SKM-1 (cell line): ENCODE measurements around the gene KRTAP1-4.
"Not testable (repeated sequence)": the region's sequence is repeated elsewhere in the genome, so short reads cannot be mapped to it uniquely, and the experiment has no call there.

ENCODE experiments used
- DNase-seq: peaks from one replicate; lab custom pipeline; 2025; ENCODE audit not compliant: unreplicated experiment; lab: John Stamatoyannopoulos, UW

KRTAP1-4 gene

DNA sequence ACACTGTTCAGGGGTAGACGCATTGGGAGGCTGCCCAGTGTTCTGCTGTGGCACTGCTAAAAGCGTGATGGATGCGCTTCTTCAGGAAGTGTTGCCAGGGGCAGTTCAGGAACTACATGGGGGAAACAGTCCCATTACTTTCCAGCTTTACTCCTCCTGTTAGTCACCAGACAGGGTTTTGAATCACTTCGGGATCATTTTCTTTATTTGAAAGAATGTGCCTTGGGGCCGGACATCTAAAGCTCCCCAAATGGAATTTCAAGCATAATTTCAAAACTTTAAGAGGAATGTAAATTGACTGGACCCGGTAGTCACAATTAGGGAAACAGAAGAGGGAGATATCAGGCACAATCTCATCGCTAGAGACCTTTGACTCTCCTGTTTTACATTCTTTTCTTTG lies 18.4 kb upstream of the KRTAP1-4 start:
- no peak for DNase-seq

- DNase-seq = not testable (repeated sequence)
Observed at GRCh38 chr17:41046735-41047465, 16.9 kb upstream of the KRTAP1-4 start, which contains the start of gene KRTAP2-1. Gene KRTAP2-1 (minus strand): TSS chr17:41047316. CDS start chr17:41047267, 49 bp downstream.

DNA sequence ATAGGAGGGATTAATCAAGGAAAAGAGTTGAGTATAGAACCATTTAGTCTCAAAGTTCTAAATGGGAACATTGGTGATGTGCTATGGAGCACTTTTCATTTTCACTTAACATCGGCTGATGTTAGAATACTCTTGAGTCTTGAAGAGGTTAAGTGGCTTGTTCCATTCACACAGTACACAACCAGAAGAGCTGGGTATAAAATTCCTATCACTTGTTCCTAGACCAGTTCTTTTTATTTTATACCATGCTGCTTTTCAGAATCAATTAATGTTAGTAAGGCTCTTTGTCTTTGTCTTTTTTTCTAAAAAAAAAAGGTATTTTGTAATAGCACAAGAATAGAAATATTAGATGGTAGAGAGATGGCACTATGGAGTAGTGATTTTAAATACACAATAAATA lies 13.0 kb upstream of the KRTAP1-4 start:
- no peak for DNase-seq

DNA sequence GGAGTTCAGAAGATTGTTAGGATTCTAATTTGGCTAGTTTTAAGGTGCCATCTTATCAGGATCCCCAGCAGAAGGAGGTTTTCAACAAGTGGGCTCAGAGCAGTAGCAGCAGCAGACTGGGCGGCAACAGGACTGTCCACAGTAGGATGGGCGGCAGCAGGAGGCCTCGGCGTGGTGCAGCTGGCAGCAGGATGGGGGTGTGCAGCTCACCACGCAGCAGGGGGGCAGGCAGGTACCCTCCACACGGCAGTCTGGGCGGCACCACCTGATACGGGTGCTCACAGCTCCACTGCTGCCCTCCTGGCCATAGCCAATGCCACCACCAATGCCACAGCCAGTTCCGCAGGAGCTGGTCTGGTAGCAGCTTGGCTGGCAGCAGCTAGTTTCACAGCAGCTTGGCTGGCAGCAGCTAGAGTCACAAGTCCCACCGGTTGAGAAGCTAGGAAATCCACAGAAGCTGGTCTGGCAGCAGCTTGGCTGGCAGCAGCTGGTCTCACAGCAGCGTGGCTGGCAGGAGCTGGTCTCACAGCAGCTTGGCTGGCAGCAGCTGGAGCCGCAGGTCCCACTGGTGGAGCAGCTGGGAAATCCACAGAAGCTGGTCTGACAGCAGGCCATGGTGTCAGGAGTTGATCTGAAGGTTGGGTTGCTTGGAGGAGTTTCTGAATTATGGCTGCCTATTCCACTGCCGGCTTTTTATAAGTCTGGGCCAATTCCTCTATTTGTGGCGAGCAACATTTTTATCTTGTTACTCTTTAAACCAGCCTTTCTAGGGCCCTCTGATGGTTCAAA lies 11.0 kb upstream of the KRTAP1-4 start, which contains the start of gene KRTAP1-1:
KRTAP1-1 (minus strand) TSS at position 668 of the 789 bp plus-strand sequence; CDS start at position 615, 53 bp downstream.
- not testable (repeated sequence) for DNase-seq

DNA sequence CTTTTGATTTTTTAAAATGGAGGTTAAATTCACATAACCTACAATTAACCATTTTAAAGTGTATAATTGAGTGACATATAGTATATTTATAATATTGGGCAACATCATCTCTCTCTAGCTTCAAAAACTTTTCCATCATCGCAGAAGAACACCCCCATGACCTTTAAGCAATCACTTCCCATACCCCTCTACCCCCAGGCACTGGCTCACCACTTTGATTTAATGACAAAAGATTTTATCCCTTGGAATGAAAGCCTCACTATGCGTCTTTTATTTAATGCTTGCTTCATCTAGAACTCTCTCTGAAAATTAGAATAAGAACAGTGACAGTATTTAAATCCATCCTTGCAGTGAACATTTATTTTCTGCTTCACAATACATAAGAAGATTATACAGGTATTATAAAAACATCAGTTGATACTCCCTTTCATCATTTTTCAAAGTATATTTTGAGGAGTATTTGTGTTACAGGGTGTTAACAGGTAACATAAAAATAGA lies 7.9 kb upstream of the KRTAP1-4 start:
- DNase-seq = no peak

- not testable (repeated sequence) for DNase-seq
Observed at GRCh38 chr17:41034346-41034935, 4.4 kb upstream of the KRTAP1-4 start, which contains the start of gene KRTAP1-3. Gene KRTAP1-3 (minus strand): TSS chr17:41034874. CDS start chr17:41034821, 53 bp downstream.

- no peak for DNase-seq
Observed at GRCh38 chr17:41026715-41027471, 3.1 kb downstream of the KRTAP1-4 start, which contains the start of gene KRTAP1-5. Gene KRTAP1-5 (minus strand): TSS chr17:41027208. CDS start chr17:41027155, 53 bp downstream.

DNA sequence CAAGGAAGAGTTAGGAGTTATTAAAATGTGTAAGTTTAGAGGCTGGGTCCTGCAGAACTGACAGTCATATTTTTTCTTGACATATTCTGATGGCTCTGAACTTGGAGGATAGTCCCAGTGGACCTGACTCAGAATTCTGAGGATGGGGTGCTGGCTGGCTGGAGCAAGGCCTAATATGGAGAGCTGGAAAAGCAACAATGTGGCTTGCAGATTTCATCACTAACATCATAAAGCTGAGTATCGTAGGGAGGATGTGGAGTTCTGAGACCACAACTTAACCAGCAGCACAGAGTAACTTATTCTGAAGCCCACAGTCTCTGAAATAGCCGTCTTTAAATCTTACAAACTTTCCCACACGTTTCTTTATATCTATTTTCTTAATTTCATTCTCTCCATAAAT lies 5.3 kb downstream of the KRTAP1-4 start:
- DNase-seq = no peak

DNA sequence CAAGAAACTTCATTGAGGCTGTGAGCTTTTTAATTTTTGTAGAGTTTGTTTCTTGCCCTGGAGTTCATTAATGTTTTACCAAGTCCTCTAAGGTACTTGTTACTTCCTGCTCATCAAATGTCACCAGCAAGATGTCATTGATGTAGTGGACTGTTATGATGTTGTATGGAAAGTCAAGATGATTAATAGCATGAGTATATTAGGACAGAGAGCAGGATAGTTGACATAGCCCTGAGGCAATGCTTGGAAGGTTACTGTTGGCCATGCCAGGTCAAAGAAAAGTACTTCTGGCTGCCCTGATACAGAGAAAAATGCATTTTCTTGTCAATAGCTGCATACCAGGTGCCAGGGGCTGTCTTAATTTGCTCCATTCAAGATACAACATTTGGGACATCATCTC lies 9.7 kb downstream of the KRTAP1-4 start:
- no peak for DNase-seq

DNA sequence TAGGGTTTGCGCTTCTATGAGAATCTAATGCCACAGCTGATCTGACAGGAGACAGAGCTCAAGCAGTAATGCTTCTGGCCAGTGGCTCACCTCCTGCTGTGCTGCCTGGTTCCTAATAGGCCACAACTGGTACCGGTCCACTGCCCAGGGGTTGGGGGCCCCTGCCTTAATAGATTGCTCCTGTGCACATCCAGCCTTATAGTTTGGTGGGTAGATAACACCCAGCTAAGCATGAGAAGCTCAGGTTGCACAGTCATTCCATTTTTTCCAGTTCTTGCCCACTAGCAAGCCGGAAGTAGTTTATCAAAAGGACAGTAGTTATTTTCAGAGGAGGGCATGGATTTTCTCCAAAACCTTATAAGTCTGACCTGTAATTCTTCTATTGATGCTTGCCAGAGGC lies 10.6 kb downstream of the KRTAP1-4 start:
- DNase-seq = no peak

- no peak for DNase-seq
Observed at GRCh38 chr17:41018541-41018940, 11.5 kb downstream of the KRTAP1-4 start.

- no peak for DNase-seq
Observed at GRCh38 chr17:41016578-41017215, 13.3 kb downstream of the KRTAP1-4 start.

- DNase-seq = no peak
Observed at GRCh38 chr17:41015454-41015853, 14.5 kb downstream of the KRTAP1-4 start.

DNA sequence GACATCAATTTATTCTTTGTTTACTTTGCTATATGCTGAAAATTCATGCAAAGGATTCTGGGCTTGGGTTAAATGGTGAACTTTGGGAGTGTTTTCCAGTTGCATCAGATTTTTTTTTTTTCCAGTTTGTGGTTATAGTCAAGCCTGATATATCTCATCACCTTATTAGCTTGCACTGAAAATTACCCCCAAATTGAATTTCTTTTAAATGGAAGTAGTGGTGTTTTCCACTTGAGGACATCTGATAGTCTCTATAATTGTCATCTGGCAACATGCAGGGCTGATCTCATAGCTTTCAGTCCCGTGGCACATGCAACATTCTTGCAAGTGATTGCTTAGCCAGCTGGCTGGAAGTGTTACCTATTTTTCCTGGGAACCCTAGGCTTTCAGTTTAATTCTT lies 16.4 kb downstream of the KRTAP1-4 start:
- DNase-seq = no peak

- DNase-seq = no peak
Observed at GRCh38 chr17:41013181-41013580, 16.8 kb downstream of the KRTAP1-4 start.

DNA sequence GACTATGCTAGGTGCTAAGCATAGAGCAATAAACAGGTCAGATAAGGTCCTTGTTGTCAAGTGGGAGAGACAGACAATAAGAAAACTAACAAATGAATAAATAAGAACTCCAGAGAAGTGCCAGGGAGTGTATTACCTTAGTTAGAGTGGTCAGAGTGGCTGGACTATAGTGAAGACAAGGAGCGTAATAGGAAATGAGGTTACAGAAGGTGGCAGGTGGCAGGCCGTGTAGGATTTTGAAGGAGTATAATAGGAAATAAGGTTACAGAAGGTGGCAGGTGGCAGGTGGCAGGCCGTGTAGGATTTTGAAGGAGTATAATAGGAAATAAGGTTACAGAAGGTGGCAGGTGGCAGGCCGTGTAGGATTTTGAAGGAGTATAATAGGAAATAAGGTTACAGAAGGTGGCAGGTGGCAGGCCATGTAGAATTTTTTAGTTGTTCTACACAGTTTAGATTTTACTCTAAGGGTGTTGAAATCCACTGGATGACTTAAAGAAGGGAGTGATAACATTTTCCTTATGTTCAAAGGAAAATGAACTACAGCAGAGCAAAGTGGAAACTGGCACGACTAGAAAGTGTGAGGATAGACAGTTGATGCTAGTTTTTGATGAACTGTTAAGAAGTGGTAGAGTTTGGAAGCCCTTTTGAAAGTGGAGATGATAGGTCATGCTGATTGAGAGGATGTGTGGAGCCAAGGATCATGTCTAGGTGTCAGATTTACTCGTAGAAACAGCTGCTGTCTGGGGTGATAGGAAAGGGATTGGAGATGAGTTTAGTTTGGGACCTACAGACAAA lies 17.5 kb downstream of the KRTAP1-4 start:
- DNase-seq = no peak

DNA sequence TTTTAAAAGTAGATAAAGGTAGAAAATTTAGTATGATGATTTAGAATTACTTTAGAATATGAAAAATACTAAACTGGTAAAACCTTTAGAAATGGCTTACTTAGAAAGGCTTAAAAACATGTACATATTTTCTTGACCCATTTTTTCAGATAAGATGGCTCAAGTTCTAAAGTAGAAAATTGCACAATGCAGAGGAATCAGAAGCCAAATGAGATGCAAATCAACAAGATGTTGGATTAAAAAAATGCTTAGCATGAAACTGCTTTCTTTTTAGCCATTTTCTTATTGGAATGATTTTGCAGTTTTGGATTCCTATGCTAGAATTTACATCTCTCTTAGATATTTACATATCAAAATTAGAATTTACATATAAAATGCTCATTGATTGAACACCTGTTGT lies 19.6 kb downstream of the KRTAP1-4 start:
- no peak for DNase-seq

- no peak for DNase-seq
Observed at GRCh38 chr17:41009936-41010335, 20.1 kb downstream of the KRTAP1-4 start.

DNA sequence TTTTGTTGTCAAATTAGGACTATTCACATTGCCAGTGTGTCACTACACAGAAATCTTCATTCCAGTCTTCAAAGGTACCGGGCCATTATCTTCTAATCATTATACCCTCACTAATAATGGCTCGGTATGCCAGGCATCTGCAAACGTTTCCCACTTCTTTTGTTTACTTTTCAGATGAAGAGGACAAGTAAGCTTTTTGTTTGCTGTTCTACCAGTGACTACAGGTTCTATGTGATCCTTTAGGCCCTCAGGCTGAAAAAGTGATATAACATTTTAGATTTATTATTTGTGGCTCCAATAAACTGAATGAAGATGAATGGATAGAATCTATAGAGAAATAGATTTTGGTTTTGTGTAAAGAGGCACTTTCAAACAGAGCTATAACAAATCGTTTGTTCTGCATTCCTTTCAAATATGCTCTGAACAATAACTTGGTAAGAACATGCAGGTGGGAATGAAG lies 20.7 kb downstream of the KRTAP1-4 start:
- no peak for DNase-seq
